GM19372 (cell line): ENCODE measurements around the gene OR2C3.

Experiments used
- ATAC-seq: cut with Tn5 transposase; IDR thresholded peaks from one replicate; pipeline ENCODE4 v1.9.1; 2021; ENCODE audit warnings: mild to moderate bottlenecking, low read depth, moderate library complexity; ENCODE audit not compliant: unreplicated experiment

Gene OR2C3

GRCh38 chr1:247536340-247536739 is at the start of gene OR2C3:
Gene OR2C3 (minus strand): TSS chr1:247536440. CDS start chr1:247532511, 3,929 bp downstream.
- no peak for ATAC-seq

- ATAC-seq: no peak
These were observed 42.8 kb upstream of the OR2C3 start for GRCh38 chr1:247578946-247579460.

GRCh38 chr1:247576514-247576913 is 40.3 kb upstream of the OR2C3 start:
- no peak for ATAC-seq

- ATAC-seq: no peak
These were observed 38.4 kb upstream of the OR2C3 start for GRCh38 chr1:247574664-247575063.

GRCh38 chr1:247574236-247574635 is 38.0 kb upstream of the OR2C3 start:
- ATAC-seq: no peak

- ATAC-seq: no peak
These were observed 26.0 kb upstream of the OR2C3 start for GRCh38 chr1:247562198-247562597.

GRCh38 chr1:247561711-247562110 is 25.5 kb upstream of the OR2C3 start:
- no peak for ATAC-seq

- ATAC-seq: no peak
These were observed 21.9 kb upstream of the OR2C3 start for GRCh38 chr1:247557926-247558674.

- ATAC-seq: no peak
These were observed 16.0 kb upstream of the OR2C3 start for GRCh38 chr1:247552231-247552630.

GRCh38 chr1:247551721-247552120 is 15.5 kb upstream of the OR2C3 start:
- ATAC-seq: no peak

- ATAC-seq: no peak
These were observed 12.5 kb upstream of the OR2C3 start, which contains the start of gene GCSAML for GRCh38 chr1:247548769-247549182. Gene GCSAML (plus strand): TSS chr1:247549134. CDS start chr1:247549192, 58 bp downstream.

- ATAC-seq: no peak
These were observed 11.9 kb upstream of the OR2C3 start for GRCh38 chr1:247548092-247548491.

GRCh38 chr1:247542811-247543210 is 6.6 kb upstream of the OR2C3 start:
- ATAC-seq: no peak

GRCh38 chr1:247540581-247540980 is 4.3 kb upstream of the OR2C3 start:
- no peak for ATAC-seq

- no peak for ATAC-seq
These were observed 3.0 kb upstream of the OR2C3 start for GRCh38 chr1:247539215-247539614.

- ATAC-seq: no peak
These were observed 2.3 kb upstream of the OR2C3 start for GRCh38 chr1:247538561-247538960.

GRCh38 chr1:247535402-247535801 is 838 bp downstream of the OR2C3 start:
- ATAC-seq: no peak

GRCh38 chr1:247531937-247532336 is 4.3 kb downstream of the OR2C3 start:
- ATAC-seq: no peak

- no peak for ATAC-seq
These were observed 5.5 kb downstream of the OR2C3 start for GRCh38 chr1:247530785-247531184.

GRCh38 chr1:247529771-247530355 is 6.4 kb downstream of the OR2C3 start:
- ATAC-seq: no peak

- no peak for ATAC-seq
These were observed 7.3 kb downstream of the OR2C3 start for GRCh38 chr1:247528812-247529474.
